OCI-LY3 (cell line): Measurements from ENCODE around the gene AANAT.

Source experiments
- EZH2phosphoT487 ChIP-seq: fragments of 200-600 bp; shearing (Covaris generic); IDR thresholded peaks from 2 replicates; pipeline ENCODE4 v1.6.1; 2018; ENCODE audit warnings: antibody characterized with exemption, mixed run types, low read depth
- TF ChIP-seq, protein P1 (sequence below): fragments of 200-600, 300-600 bp; sonication (generic); IDR thresholded peaks from 2 replicates; pipeline ENCODE4 v1.5.1; 2014; ENCODE audit warnings: antibody characterized with exemption, low read length, low read depth

DNA sequence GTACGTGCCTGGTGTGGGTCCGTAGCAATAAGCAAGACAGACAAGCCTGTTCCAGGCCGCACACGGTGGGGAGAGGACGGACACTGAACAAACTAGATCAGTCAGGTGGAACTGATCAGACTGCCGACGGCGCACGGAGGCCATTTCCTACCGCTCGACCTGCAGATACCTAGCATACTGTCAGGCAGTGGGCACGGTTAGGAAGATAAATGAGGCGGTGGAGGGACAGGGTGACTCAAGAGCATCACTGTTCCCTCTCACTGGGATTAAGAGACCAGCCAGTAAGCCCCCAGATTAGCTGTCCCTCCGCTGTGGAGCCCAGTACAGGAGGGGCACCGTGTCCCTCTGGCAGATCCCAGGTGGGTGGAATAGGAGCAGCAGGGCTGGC is 4.8 kb downstream of the AANAT start:
- TF ChIP-seq, protein P1, sequence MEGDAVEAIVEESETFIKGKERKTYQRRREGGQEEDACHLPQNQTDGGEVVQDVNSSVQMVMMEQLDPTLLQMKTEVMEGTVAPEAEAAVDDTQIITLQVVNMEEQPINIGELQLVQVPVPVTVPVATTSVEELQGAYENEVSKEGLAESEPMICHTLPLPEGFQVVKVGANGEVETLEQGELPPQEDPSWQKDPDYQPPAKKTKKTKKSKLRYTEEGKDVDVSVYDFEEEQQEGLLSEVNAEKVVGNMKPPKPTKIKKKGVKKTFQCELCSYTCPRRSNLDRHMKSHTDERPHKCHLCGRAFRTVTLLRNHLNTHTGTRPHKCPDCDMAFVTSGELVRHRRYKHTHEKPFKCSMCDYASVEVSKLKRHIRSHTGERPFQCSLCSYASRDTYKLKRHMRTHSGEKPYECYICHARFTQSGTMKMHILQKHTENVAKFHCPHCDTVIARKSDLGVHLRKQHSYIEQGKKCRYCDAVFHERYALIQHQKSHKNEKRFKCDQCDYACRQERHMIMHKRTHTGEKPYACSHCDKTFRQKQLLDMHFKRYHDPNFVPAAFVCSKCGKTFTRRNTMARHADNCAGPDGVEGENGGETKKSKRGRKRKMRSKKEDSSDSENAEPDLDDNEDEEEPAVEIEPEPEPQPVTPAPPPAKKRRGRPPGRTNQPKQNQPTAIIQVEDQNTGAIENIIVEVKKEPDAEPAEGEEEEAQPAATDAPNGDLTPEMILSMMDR = no peak
- no peak for TF ChIP-seq EZH2phosphoT487
